ENCODE data around the gene SIN3A. TPM values are rescaled to one million over a fixed set of nuclear protein-coding genes. Genes with fewer than 3 reads are reported as not detected.

The SIN3A gene
- total and polyA plus RNA-seq, 4 donors, result 6.8 to 21.9 (median 13.3) TPM

- no peak for TF ChIP-seq NR2F2 (IDR thresholded peaks at IDR 0.05)
- TF ChIP-seq YY1 (IDR thresholded peaks at IDR 0.05), result no peak
- TF ChIP-seq GABPA (IDR thresholded peaks at IDR 0.05 in 1 of 2, conservative IDR thresholded peaks at IDR 0.05 in 1 of 2), result no peak
- TF ChIP-seq SP1 (IDR thresholded peaks at IDR 0.05), result no peak
- TF ChIP-seq CTCF (IDR thresholded peaks at IDR 0.05; ENCODE audit: low read depth, low read length, missing input control), result no peak
- no peak for TF ChIP-seq FOXA1 (IDR thresholded peaks at IDR 0.05)
Observed at GRCh38 chr15:75352186-75353080, 99.1 kb downstream of the SIN3A start (continued).

- no peak for DNase-seq (ENCODE audit: low spot score)
- Histone ChIP-seq H3K27me3 (ENCODE audit: control insufficient read depth in 4 of 4, insufficient read depth in 4 of 4, low read length in 3 of 4) (no peaks in the 10 kb centered on the region), H3K4me1 (ENCODE audit: control insufficient read depth in 4 of 4, insufficient read depth in 4 of 4, low read length in 3 of 4) (peaks cover 10 to 39% (median 25%) of the 10 kb centered on the region in 4 donors), H3K9ac (ENCODE audit: low read depth in 1 of 2, low read length in 2 of 2) (no peak overlapping the region), H3K9me3 (ENCODE audit: control insufficient read depth in 4 of 4, low read length in 3 of 4) (no peaks in the 10 kb centered on the region), H3K4me3 (ENCODE audit: low read depth in 1 of 3, low read length in 3 of 3) (no peak overlapping the region), H3K27ac (ENCODE audit: low read depth in 1 of 2, low read length in 2 of 2) (no peak overlapping the region), H3K36me3 (ENCODE audit: control insufficient read depth in 4 of 4, insufficient read depth in 3 of 4, low read depth in 1 of 4, low read length in 3 of 4) (peaks cover 2 to 6% (median 4%) of the 10 kb centered on the region in 4 donors)
- WGBS, result 82% methylated on average over 7 of the region's 7 CpGs
- TF ChIP-seq HNF4A (conservative IDR thresholded peaks at IDR 0.05), result no peak
- no peak for TF ChIP-seq HNF4G (IDR thresholded peaks at IDR 0.05)
Observed at GRCh38 chr15:75350601-75351361, 100.7 kb downstream of the SIN3A start.

GRCh38 chr15:75349851-75350588, 101.5 kb downstream of the SIN3A start:
- no peak for TF ChIP-seq REST (IDR thresholded peaks at IDR 0.05)
- TF ChIP-seq TAF1 (conservative IDR thresholded peaks at IDR 0.05), result no peak
- no peak for TF ChIP-seq RXRA (IDR thresholded peaks at IDR 0.05)
- TF ChIP-seq CTCF (IDR thresholded peaks at IDR 0.05; ENCODE audit: low read depth, low read length, missing input control), result no peak
- TF ChIP-seq NR2F2 (IDR thresholded peaks at IDR 0.05), result no peak
- no peak for TF ChIP-seq ATF3 (IDR thresholded peaks at IDR 0.05)
- no peak for TF ChIP-seq JUND (IDR thresholded peaks at IDR 0.05)
- TF ChIP-seq RAD21 (IDR thresholded peaks at IDR 0.05), result no peak
- no peak for TF ChIP-seq ZBTB33 (IDR thresholded peaks at IDR 0.05)
- no peak for TF ChIP-seq EGR1 (IDR thresholded peaks at IDR 0.05; ENCODE audit: low read depth in 2 of 2)
- no peak for DNase-seq (ENCODE audit: low spot score)
- Histone ChIP-seq H3K9ac (ENCODE audit: low read depth in 1 of 2, low read length in 2 of 2) (no peak overlapping the region), H3K4me3 (ENCODE audit: low read depth in 1 of 3, low read length in 3 of 3) (no peak overlapping the region), H3K36me3 (ENCODE audit: control insufficient read depth in 4 of 4, insufficient read depth in 3 of 4, low read depth in 1 of 4, low read length in 3 of 4) (peaks cover 0 to 4% (median 4%) of the 10 kb centered on the region in 4 donors), H3K4me1 (ENCODE audit: control insufficient read depth in 4 of 4, insufficient read depth in 4 of 4, low read length in 3 of 4) (peaks cover 10 to 39% (median 25%) of the 10 kb centered on the region in 4 donors), H3K9me3 (ENCODE audit: control insufficient read depth in 4 of 4, low read length in 3 of 4) (no peaks in the 10 kb centered on the region), H3K27me3 (ENCODE audit: control insufficient read depth in 4 of 4, insufficient read depth in 4 of 4, low read length in 3 of 4) (no peaks in the 10 kb centered on the region), H3K27ac (ENCODE audit: low read depth in 1 of 2, low read length in 2 of 2) (no peak overlapping the region)
- WGBS, result 85% methylated on average over 9 of the region's 9 CpGs
